Measurements from ENCODE around the gene GLI3.

Gene GLI3

GRCh38 chr7:41992881-41993867, 243.8 kb downstream of the GLI3 start:
- no peak for DNase-seq

DNA sequence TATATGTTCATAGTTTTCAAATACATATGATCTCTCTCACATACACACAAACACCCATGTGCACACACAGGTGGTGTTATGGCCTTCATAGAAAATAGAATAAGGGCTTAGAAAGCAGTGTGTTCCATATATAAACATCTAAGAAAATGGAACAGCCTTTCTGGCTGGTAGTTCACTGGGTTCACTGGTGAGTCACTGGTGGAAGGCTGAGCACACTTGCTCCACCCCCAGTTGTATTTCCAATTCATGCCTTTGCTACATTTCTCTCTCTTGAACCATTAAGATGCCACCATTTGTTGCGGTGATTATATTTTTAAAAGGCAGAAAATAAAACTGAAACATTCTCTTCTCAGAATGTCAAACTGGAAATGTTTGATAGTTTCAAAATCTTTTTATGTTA, 252.1 kb downstream of the GLI3 start:
- no peak for DNase-seq

- DNase-seq, result no peak
These were observed 255.7 kb downstream of the GLI3 start for GRCh38 chr7:41981046-41982040.

DNA sequence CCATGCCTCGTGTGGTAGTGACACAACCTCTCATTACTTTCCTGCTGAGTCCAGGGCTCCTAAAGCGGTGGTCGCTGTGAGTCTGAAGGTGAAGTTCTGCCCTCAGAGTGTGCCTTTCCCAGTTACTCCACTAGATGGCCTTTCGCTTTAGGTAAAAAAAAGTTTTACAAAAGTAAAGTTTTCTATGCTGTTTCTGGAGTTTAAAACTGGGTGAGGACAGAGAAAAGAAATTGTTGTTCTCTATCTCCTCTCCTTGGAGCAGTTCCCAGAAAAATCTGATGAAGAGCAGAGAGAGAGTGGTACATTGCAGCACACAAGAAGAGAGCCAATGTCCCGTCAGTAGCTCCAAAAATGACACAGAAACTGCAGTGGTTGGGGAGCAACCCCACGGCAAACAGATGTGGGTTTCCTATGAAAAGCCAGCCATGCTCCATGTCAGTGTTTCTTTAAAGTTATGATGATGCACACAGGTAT, 257.1 kb downstream of the GLI3 start:
- no peak for DNase-seq

GRCh38 chr7:41978858-41979257, 258.2 kb downstream of the GLI3 start:
- DNase-seq, result no peak

DNA sequence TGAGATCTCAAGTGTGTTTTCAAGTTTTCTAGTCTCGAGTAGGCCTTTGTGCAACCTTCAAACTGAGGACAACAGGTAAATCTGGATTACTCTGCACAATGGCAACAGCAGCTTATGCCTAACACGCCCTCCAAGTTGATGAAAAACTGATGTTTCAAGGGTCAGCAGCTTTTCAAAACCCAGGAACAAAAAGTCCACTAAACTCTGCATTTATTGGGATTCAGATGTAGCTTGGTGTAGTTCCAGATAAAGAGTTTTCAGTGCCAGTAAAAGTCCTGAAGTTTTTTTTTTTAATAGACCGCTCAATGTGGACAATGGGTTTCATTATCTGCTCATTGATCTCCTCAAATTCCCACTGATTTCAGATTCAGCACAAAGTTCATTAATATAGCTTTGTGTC, 259.3 kb downstream of the GLI3 start:
- DNase-seq, result no peak

- DNase-seq, result no peak
These were observed 259.8 kb downstream of the GLI3 start for GRCh38 chr7:41977151-41977651.

- no peak for DNase-seq
These were observed 260.6 kb downstream of the GLI3 start for GRCh38 chr7:41976411-41976810.

GRCh38 chr7:41975849-41976248, 261.2 kb downstream of the GLI3 start:
- DNase-seq, result no peak

DNA sequence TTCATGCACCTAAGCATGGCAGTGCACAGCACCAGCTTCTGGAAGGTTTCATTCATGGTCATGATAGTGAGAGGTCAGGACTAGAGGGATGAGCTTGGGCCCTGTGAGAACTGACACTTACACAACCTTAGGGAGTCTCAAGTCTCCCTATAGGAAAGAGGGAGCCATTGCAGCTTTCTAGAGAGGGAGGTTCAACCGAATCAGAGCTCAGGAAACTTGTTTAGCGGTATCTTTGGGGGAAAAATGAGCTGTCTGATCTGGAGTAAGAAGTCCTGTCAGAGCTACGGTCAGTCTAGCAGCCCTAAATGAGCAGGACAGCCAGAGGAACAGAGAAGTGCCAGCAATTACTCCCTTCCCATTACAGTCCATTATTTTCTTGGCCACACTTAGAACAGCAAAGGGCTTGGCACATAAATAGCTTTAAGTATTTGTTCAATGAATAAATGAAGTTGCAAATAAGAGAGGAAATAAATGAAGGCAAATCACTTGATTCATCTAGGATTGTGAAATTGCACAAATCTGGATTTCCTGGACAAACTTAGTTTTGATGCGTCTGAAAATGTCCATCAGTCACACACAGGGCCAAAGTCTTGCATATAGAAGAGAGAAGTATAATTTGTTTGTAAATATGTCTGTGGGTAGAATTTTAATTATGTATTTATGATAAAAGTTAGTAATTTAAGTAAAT, 262.0 kb downstream of the GLI3 start:
- no peak for DNase-seq

DNA sequence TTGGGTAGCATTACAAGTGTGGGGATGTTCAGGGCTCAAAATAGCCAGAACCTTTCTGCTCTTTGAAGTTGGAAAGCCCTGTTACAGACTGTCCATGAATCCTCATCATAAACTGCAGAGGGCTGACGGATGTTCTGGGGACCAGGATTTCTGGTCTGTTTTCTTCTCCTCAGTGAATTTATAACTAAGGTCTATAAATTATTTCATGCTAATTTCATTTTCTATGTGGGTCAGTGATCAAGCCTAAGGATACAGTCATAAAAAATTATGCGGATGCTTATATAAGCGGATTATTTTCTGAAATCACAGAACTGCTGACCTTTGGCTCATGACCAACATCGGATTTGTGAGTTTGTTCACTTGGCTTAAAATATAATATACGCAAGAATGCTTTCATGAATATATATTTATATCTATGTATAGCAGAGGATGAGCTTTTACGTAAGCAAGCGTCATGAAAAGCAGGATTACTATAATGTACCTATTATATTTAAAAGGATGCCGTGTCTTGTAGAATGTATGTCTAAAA, 263.7 kb downstream of the GLI3 start:
- DNase-seq, result no peak

DNA sequence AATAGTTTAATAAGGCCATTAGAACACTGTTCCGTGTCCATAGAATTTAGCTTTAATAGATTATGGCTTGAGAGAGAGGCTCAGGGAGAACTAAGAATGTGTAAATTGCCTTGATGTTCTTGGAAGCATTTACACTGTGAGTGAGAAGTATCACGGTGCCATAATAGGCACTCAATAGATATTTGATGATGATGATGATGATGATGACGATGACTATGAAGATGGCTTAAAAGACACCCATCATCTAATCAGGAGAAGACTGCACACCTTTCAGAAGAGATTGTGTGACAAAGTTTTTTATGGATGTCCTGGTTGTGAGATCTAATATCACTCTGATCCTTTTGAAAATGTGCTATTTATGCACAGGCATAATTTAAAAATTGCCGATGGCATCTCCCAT, 264.2 kb downstream of the GLI3 start:
- DNase-seq, result no peak

DNA sequence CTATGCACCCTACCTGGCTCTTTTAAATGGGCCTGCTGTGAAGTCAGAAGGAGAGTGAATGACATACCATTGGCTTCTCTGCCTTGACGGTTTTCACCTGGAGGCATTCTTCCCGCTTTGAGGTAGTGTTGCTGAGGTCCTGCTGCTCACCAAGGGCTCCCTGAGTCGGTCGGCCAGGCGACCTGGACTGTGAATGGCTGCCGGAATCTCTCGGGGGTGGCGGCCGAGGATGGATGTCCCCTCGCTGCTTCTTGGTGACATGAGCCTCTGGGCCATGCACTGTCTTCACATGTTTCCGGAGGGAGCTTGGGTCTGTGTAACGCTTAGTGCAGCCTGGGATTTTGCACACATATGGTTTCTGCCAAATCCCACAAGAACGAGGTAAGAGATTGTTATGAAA, 264.7 kb downstream of the GLI3 start:
- no peak for DNase-seq

DNA sequence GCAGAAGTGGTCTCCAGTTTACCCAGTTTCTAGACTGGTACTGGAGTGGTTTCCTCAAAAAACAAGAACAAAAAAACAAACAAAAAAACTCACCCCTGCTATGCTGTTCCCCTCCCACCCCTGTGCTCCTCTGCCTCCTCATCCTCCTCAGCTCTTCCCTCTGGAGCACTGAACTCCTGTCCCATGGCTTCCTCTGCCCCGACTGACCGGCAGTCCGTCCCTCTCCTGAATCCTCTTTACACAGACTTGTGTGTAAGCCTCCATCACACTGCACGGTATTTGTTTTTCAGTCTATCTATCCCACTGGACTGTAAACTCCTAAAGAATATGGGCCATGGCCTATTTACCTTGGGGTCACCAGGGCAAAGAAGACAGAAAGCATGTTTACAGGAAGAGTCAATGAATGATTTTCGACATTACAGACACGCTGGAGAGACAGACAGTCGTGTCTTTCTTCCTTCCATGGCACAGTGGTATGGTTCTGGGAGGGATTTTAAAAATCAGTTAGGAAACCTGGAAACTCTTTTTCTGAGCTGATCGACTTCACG, 265.3 kb downstream of the GLI3 start:
- no peak for DNase-seq

GRCh38 chr7:41970941-41971340, 266.1 kb downstream of the GLI3 start:
- no peak for DNase-seq

GRCh38 chr7:41969561-41970105, 267.4 kb downstream of the GLI3 start:
- no peak for DNase-seq

- DNase-seq, result no peak
These were observed 269.9 kb downstream of the GLI3 start for GRCh38 chr7:41967156-41967555.

- DNase-seq, result no peak
These were observed 271.0 kb downstream of the GLI3 start for GRCh38 chr7:41965951-41966505.

DNA sequence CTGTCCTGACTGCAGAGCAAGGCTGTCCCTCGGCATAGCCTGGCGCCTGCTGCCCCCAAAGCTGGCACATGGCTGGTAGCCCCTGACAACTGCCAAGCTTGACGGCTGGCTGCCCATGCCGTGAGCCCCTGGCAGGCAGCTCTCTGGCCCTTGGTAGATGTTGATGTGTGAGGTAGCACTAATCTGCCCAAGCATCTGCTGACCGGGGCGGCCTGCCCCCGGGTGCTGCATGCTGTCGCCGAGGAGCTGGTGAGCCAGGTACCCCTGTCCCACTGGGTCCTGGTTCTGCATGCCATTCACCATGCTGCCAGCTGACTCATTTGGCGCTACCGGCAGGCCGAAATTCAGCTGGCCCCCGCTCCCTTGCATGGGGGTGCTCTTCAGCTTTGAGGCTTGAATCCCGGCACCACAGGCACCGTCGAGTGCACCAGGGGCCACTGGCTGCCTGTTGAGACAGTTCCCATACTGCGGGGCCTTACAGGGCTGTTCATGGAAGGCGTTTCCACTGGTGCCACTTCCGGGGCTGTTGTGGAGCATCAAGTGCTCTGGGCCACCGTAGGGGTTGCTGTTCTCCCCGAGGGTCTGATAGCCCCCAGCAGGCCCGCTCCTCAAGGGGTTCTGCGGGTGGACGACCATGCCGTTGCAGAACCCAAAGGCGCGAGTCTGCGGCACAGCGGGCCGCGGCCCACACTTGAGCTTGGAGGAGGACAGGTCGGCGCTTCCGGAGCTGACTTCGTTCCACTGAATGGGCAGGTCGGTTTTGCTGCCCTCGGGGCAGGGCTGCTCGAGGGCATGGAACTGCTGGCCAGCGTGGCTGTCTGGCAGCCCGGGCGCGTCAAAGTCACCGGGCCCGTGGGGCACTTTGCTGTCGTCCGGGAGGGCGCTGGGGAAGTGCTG, 271.9 kb downstream of the GLI3 start:
- DNase-seq, result no peak

DNA sequence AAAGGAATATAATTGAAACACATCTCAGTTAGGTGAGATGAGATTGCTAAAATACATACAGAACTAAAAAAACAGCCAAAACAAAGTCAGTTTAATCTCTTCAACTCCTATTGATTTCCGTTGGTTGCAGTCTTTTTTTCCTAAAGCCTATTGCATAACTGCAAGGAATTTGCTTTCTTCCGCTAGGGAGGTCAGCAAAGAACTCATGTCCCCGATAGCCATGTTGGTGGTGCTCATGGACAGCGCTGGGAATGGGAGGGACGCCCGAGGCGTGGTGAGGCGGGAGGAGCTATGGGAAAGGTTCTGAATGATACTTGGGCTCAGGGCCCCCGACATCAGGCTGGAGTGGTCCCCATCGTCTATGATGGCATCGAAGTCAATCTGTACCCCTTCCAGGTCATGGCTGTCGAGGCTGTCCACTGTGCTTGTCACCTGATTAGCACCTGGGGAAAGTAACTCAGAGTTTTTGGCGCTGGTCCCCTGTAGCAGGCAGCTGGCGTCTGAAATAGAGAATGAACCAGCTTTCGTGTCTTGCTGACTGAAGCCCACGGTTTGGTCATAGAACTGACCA, 272.7 kb downstream of the GLI3 start:
- no peak for DNase-seq

All from NCI-H1436 (cell line).